Measurements from ENCODE around the gene STYXL2.

DNA sequence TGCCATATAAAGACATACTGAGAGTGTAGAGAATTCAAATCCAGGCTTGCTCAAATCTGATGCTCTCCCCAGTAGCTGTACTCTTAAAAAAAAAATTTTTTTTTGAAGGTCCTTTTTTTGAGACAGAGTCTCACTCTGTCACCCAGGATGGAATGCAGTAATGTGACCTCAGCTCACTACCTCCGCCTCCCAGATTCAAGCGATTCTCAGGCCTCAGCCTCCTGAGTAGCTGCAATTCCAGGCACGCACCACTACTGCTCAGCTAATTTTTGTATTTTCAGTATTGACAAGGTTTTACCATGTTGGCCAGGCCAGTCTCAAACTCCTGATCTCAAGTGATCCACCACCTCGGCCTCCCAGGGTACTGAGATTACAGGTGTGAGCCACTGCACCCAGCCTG is 28.7 kb downstream of the STYXL2 start:
- TF ChIP-seq GATAD2A (IDR thresholded peaks at IDR 0.05) (no peak), MAFG (tag; conservative IDR thresholded peaks at IDR 0.05) (no peak), EP300 (IDR thresholded peaks at IDR 0.05; ENCODE audit: low read length) (no peak), NFYB (IDR thresholded peaks at IDR 0.05; ENCODE audit: extremely low read depth, insufficient read length) (no peak), HDAC6 (IDR thresholded peaks at IDR 0.05; ENCODE audit: low read depth, low read length) (no peak), TAL1 (IDR thresholded peaks at IDR 0.05) (no peak), RBBP5 (IDR thresholded peaks at IDR 0.05; ENCODE audit: borderline replicate concordance, insufficient read depth, low read length, poor library complexity, severe bottlenecking) (no peak), EZH2 (IDR thresholded peaks at IDR 0.05; ENCODE audit: borderline replicate concordance, low read depth, low read length) (no peak), MXI1 (IDR thresholded peaks at IDR 0.05; ENCODE audit: low read depth, low read length) (no peak), ZNF24 (IDR thresholded peaks at IDR 0.05) (no peak)
- TF ChIP-seq, protein P1, sequence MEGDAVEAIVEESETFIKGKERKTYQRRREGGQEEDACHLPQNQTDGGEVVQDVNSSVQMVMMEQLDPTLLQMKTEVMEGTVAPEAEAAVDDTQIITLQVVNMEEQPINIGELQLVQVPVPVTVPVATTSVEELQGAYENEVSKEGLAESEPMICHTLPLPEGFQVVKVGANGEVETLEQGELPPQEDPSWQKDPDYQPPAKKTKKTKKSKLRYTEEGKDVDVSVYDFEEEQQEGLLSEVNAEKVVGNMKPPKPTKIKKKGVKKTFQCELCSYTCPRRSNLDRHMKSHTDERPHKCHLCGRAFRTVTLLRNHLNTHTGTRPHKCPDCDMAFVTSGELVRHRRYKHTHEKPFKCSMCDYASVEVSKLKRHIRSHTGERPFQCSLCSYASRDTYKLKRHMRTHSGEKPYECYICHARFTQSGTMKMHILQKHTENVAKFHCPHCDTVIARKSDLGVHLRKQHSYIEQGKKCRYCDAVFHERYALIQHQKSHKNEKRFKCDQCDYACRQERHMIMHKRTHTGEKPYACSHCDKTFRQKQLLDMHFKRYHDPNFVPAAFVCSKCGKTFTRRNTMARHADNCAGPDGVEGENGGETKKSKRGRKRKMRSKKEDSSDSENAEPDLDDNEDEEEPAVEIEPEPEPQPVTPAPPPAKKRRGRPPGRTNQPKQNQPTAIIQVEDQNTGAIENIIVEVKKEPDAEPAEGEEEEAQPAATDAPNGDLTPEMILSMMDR (IDR thresholded peaks at IDR 0.05 in 2 of 3, conservative IDR thresholded peaks at IDR 0.05 in 1 of 3; ENCODE audit: insufficient read depth in 2 of 3, low read depth in 1 of 3, low read length in 3 of 3) = no peak
- TF ChIP-seq, protein P2, sequence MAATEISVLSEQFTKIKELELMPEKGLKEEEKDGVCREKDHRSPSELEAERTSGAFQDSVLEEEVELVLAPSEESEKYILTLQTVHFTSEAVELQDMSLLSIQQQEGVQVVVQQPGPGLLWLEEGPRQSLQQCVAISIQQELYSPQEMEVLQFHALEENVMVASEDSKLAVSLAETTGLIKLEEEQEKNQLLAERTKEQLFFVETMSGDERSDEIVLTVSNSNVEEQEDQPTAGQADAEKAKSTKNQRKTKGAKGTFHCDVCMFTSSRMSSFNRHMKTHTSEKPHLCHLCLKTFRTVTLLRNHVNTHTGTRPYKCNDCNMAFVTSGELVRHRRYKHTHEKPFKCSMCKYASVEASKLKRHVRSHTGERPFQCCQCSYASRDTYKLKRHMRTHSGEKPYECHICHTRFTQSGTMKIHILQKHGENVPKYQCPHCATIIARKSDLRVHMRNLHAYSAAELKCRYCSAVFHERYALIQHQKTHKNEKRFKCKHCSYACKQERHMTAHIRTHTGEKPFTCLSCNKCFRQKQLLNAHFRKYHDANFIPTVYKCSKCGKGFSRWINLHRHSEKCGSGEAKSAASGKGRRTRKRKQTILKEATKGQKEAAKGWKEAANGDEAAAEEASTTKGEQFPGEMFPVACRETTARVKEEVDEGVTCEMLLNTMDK (IDR thresholded peaks at IDR 0.05; ENCODE audit: borderline replicate concordance, insufficient read depth, low read depth, low read length, poor library complexity, severe bottlenecking) = no peak
- TF ChIP-seq, protein P3, sequence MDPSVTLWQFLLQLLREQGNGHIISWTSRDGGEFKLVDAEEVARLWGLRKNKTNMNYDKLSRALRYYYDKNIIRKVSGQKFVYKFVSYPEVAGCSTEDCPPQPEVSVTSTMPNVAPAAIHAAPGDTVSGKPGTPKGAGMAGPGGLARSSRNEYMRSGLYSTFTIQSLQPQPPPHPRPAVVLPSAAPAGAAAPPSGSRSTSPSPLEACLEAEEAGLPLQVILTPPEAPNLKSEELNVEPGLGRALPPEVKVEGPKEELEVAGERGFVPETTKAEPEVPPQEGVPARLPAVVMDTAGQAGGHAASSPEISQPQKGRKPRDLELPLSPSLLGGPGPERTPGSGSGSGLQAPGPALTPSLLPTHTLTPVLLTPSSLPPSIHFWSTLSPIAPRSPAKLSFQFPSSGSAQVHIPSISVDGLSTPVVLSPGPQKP (CRISPR knock-in tag; IDR thresholded peaks at IDR 0.05) = no peak
- TF ChIP-seq, protein P4, sequence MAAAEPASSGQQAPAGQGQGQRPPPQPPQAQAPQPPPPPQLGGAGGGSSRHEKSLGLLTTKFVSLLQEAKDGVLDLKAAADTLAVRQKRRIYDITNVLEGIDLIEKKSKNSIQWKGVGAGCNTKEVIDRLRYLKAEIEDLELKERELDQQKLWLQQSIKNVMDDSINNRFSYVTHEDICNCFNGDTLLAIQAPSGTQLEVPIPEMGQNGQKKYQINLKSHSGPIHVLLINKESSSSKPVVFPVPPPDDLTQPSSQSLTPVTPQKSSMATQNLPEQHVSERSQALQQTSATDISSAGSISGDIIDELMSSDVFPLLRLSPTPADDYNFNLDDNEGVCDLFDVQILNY (CRISPR knock-in tag; IDR thresholded peaks at IDR 0.05) = no peak
